Endothelial cell of umbilical vein (primary cell): Measurements from ENCODE around the gene SEC14L1. TPM values are rescaled to one million over a fixed set of nuclear protein-coding genes. Genes with fewer than 3 reads are reported as not detected.

Source experiments
- BruUV-seq: library from RNA; stranded (reverse); fragments of 400-500 nt; replicated peaks from 2 replicates; lab custom pipeline; 2021; lab: Mats Ljungman, UMichigan
- CTCF ChIA-PET: fragments of 300-600, 350-600 bp; sonication (Branson Sonifier 250); formaldehyde crosslinking; loops from one replicate; lab custom pipeline; 2021; ENCODE audit warnings: antibody characterized with exemption, inconsistent platforms; lab: Charles Lee
- POLR2A ChIA-PET: fragments of 300-600, 350-600 bp; sonication (Branson Sonifier 250); formaldehyde crosslinking; loops from one replicate; lab custom pipeline; 2021; ENCODE audit warnings: antibody characterized with exemption, inconsistent platforms; lab: Charles Lee
- DNase-seq: peaks from one replicate; pipeline ENCODE4 v3.0.0-alpha.2; 2011; ENCODE audit warnings: low read depth, low spot score
- FAIRE-seq: peaks from 2 replicates; lab custom pipeline; 2011; peaks lifted over from hg19 to GRCh38; lab: Jason Lieb, UNC
- H2AFZ ChIP-seq: 2 replicates; pipeline ENCODE4 v1.6.0; 2012; ENCODE audit warnings: low read depth, low read length, control low read depth, inconsistent platforms
- H3K27ac ChIP-seq: 2 replicates; pipeline ENCODE4 v1.5.1; 2011; ENCODE audit warnings: low read depth, mild to moderate bottlenecking, control low read depth, low read length, moderate library complexity; ENCODE audit not compliant: insufficient read depth
- H3K27me3 ChIP-seq, 2 experiments: 2 replicates each; pipeline versions ENCODE4 v1.6.0 to v1.6.1; 2011; ENCODE audit warnings: low read length in 2 of 2, mixed read lengths in 1 of 2; ENCODE audit not compliant: control insufficient read depth in 2 of 2, insufficient read depth in 2 of 2
- H3K36me3 ChIP-seq, 2 experiments: 2 replicates in 1 of 2; 3 replicates in 1 of 2; pipeline ENCODE4 v1.5.1; 2011; ENCODE audit warnings: low read length in 2 of 2, mild to moderate bottlenecking in 1 of 2, moderate library complexity in 1 of 2; ENCODE audit not compliant: control insufficient read depth in 2 of 2, insufficient read depth in 2 of 2; ENCODE audit errors: extremely low read depth in 1 of 2
- H3K4me1 ChIP-seq: 3 replicates; pipeline ENCODE4 v1.5.1; 2011; ENCODE audit warnings: mild to moderate bottlenecking, low read length; ENCODE audit not compliant: control insufficient read depth, insufficient read depth; ENCODE audit errors: extremely low read depth
- H3K4me2 ChIP-seq: 2 replicates; pipeline ENCODE4 v1.6.1; 2011; ENCODE audit warnings: low read length, control low read depth, mixed read lengths; ENCODE audit not compliant: insufficient read depth
- H3K4me3 ChIP-seq, 3 experiments: fragments of 200-600 bp in 1 of 3; sonication (generic), shearing (Covaris generic) in 1 of 3; replicated peaks in 1 of 3; 2 replicates each; pipeline ENCODE4 v1.5.1; 2011 to 2016; ENCODE audit warnings: control low read depth in 3 of 3, low read length in 3 of 3, mild to moderate bottlenecking in 2 of 3, inconsistent platforms in 1 of 3, low read depth in 1 of 3, moderate library complexity in 1 of 3; ENCODE audit not compliant: insufficient read depth in 1 of 3
- H3K79me2 ChIP-seq: 2 replicates; pipeline ENCODE4 v1.6.0; 2012; ENCODE audit warnings: low read length, inconsistent platforms; ENCODE audit not compliant: control insufficient read depth, insufficient read depth
- H3K9ac ChIP-seq: replicated peaks from 2 replicates; pipeline ENCODE3; 2011; ENCODE audit warnings: low read length, control low read depth; ENCODE audit not compliant: insufficient read depth; ENCODE audit errors: extremely low read depth
- H3K9me1 ChIP-seq: replicated peaks from 3 replicates; pipeline ENCODE4 v1.6.0; 2011; ENCODE audit warnings: mild to moderate bottlenecking, low read length; ENCODE audit not compliant: control insufficient read depth, insufficient read depth; ENCODE audit errors: extremely low read depth
- H3K9me3 ChIP-seq: replicated peaks from 2 replicates; pipeline ENCODE4 v1.5.1; 2012; ENCODE audit warnings: low read length, inconsistent platforms; ENCODE audit not compliant: control insufficient read depth, insufficient read depth
- H4K20me1 ChIP-seq: replicated peaks from 2 replicates; pipeline ENCODE3; 2011; ENCODE audit warnings: mild to moderate bottlenecking, low read length; ENCODE audit not compliant: control insufficient read depth, insufficient read depth; ENCODE audit errors: extremely low read depth
- FOS ChIP-seq: IDR thresholded peaks from 2 replicates; pipeline ENCODE4 v1.6.1; 2011; ENCODE audit warnings: mild to moderate bottlenecking, low read length, moderate library complexity, borderline replicate concordance; ENCODE audit not compliant: insufficient read depth
- GATA2 ChIP-seq: IDR thresholded peaks from 2 replicates; pipeline ENCODE4 v1.7.0; 2011; ENCODE audit warnings: low read depth, mild to moderate bottlenecking, moderate library complexity, mixed read lengths, low read length; ENCODE audit not compliant: insufficient read length, insufficient read depth
- POLR2A ChIP-seq: IDR thresholded peaks from 2 replicates; pipeline ENCODE4 v1.6.1; 2012; ENCODE audit warnings: low read depth, mild to moderate bottlenecking, control low read depth, low read length
- dilution Hi-C: fragments of 300-500 bp; cut with MboI; formaldehyde crosslinking; loops from one replicate; pipeline ENCODE4 v1.15.0; 2019; ENCODE audit warnings: low sequenced_read_pairs; ENCODE audit not compliant: extremely low pct_ligation_motif_present
- intact Hi-C: fragments of 100-400 bp; cut with micrococcal nuclease; formaldehyde crosslinking; loops from one replicate; pipeline ENCODE4 v1.10.0; 2022
- polyA plus RNA-seq, 4 experiments: library from polyadenylated mRNA; depleted of rRNA in 3 of 4; stranded (reverse) in 3 of 4; unstranded in 1 of 4; fragments of >200 nt; gene quantifications; 2 replicates each; pipeline versions ENCODE4 v1.2.1 to v1.2.3, GENCODE V29; 2011 to 2012; ENCODE audit warnings: missing spikeins in 1 of 4
- total RNA-seq: library from RNA; stranded (reverse); gene quantifications from 2 replicates; pipeline ENCODE4 v1.2.3, GENCODE V29; 2021
- TF ChIP-seq, protein P1 (sequence below), 2 donors: IDR thresholded peaks; 1 replicate in 1 of 2; 2 replicates in 1 of 2; pipeline ENCODE4 v1.5.1; 2011; ENCODE audit warnings: low read length in 2 of 2, mild to moderate bottlenecking in 2 of 2, moderate library complexity in 2 of 2, control low read depth in 1 of 2, inconsistent platforms in 1 of 2, low read depth in 1 of 2; ENCODE audit not compliant: insufficient read depth in 1 of 2; ENCODE audit errors: extremely low read depth in 1 of 2

The SEC14L1 gene
- total and polyA plus RNA-seq, 2 donors (not counting 3 experiments of a cell fraction or from before 2014, with no cell fraction given): 215 to 631 TPM

GRCh38 chr17:77160875-77161530, 20.2 kb downstream of the SEC14L1 start:
- H3K36me3 ChIP-seq: peaks cover 4 to 17% of the 10 kb centered on the region in 2 experiments
- TF ChIP-seq FOS (peak; percentile 57), GATA2 (no peak), POLR2A (no peak)
- TF ChIP-seq, protein P1, sequence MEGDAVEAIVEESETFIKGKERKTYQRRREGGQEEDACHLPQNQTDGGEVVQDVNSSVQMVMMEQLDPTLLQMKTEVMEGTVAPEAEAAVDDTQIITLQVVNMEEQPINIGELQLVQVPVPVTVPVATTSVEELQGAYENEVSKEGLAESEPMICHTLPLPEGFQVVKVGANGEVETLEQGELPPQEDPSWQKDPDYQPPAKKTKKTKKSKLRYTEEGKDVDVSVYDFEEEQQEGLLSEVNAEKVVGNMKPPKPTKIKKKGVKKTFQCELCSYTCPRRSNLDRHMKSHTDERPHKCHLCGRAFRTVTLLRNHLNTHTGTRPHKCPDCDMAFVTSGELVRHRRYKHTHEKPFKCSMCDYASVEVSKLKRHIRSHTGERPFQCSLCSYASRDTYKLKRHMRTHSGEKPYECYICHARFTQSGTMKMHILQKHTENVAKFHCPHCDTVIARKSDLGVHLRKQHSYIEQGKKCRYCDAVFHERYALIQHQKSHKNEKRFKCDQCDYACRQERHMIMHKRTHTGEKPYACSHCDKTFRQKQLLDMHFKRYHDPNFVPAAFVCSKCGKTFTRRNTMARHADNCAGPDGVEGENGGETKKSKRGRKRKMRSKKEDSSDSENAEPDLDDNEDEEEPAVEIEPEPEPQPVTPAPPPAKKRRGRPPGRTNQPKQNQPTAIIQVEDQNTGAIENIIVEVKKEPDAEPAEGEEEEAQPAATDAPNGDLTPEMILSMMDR (IDR thresholded peaks at IDR 0.05; ENCODE audit: extremely low read depth in 1 of 2, insufficient read depth in 1 of 2, low read depth in 1 of 2, low read length in 2 of 2): no peak
- ChIA-PET CTCF (interaction anchor here (0.6 to 2.9 kb wide), 13 partner anchors 12 to 72 kb away, joined by 3 to 13 read pairs (median 4); no protein-coding TSS in a partner anchor), POLR2A (interaction anchor here (0.6 to 0.8 kb wide), 3 partner anchors 20 to 46 kb away, joined by 3 read pairs; no protein-coding TSS in a partner anchor)
- intact Hi-C loops: loop anchor here (5.0 kb wide), 1 partner anchor 46 kb away; no protein-coding TSS in a partner anchor
- H2AFZ ChIP-seq: no peak overlapping the region
- H4K20me1 ChIP-seq: peaks cover 10% of the 10 kb centered on the region
- FAIRE-seq: no peak
- no peaks in the 10 kb centered on the region for H3K9me1 ChIP-seq
- H3K4me3 ChIP-seq: no peak overlapping the region
- DNase-seq: peak; percentile 42
- H3K79me2 ChIP-seq: peaks cover 100% of the 10 kb centered on the region
- peak overlapping the region; percentile 47 for H3K4me2 ChIP-seq
- dilution Hi-C loops: no loop called here
- peaks cover 72% of the 10 kb centered on the region for H3K4me1 ChIP-seq
- no peaks in the 10 kb centered on the region for H3K9me3 ChIP-seq
- H3K27ac ChIP-seq: peak overlapping the region; percentile 22
- H3K9ac ChIP-seq: no peak overlapping the region
- H3K27me3 ChIP-seq: no peaks in the 10 kb centered on the region
- no TSS peak for BruUV-seq
